K562 (cell line): ENCODE measurements around the gene EPOP. TPM values are rescaled to one million over a fixed set of nuclear protein-coding genes. Genes with fewer than 3 reads are reported as not detected.

ENCODE experiments used
- ARID4B ChIP-seq: sonication (generic); formaldehyde crosslinking; IDR thresholded peaks from 2 replicates; pipeline ENCODE4 v1.8.0; 2022; ENCODE audit warnings: mild to moderate bottlenecking, missing genetic modification reagents
- BRCA1 ChIP-seq, 2 experiments: fragments of 450-650 bp in 1 of 2; sonication (generic) in 1 of 2; formaldehyde crosslinking in 1 of 2; IDR thresholded peaks; 2 replicates each; pipeline versions ENCODE4 v1.5.0 to v1.6.1; 2017 to 2020; ENCODE audit warnings: mild to moderate bottlenecking in 1 of 2, missing genetic modification reagents in 1 of 2
- CTBP1 ChIP-seq: fragments of 450-650 bp; IDR thresholded peaks from 2 replicates; pipeline ENCODE4 v1.6.1; 2016; ENCODE audit warnings: borderline replicate concordance
- E2F4 ChIP-seq: sonication (generic); formaldehyde crosslinking; IDR thresholded peaks from 2 replicates; pipeline ENCODE4 v1.8.0; 2022; ENCODE audit warnings: mild to moderate bottlenecking, low read depth, missing genetic modification reagents
- ESRRA ChIP-seq: fragments of 450-650 bp; IDR thresholded peaks from 2 replicates; pipeline ENCODE4 v1.6.1; 2014; ENCODE audit warnings: low read depth, mild to moderate bottlenecking, moderate library complexity, borderline replicate concordance
- ETV1 ChIP-seq: fragments of 450-650 bp; conservative IDR thresholded peaks from 2 replicates; pipeline ENCODE4 v1.6.1; 2016; ENCODE audit warnings: missing genetic modification characterization, control low read depth, low read depth, missing compliant biosample characterization
- HNRNPL ChIP-seq: fragments of 200-400 bp; formaldehyde crosslinking; IDR thresholded peaks from 2 replicates; pipeline ENCODE4 v1.6.1; 2017; ENCODE audit warnings: low read depth, mild to moderate bottlenecking, low read length
- HNRNPUL1 ChIP-seq: fragments of 200-400 bp; formaldehyde crosslinking; IDR thresholded peaks from 2 replicates; pipeline ENCODE4 v1.6.1; 2017; ENCODE audit warnings: low read length
- MTA3 ChIP-seq: fragments of 450-650 bp; formaldehyde crosslinking; IDR thresholded peaks from 2 replicates; pipeline ENCODE4 v1.6.1; 2017; ENCODE audit warnings: mild to moderate bottlenecking, borderline replicate concordance
- MYC ChIP-seq, 2 experiments: fragments of 250-450 bp in 1 of 2; sonication (Bioruptor Pico) in 1 of 2; IDR thresholded peaks; 2 replicates each; pipeline versions ENCODE4 v1.5.1 to v1.6.1; 2012 to 2021; ENCODE audit warnings: low read depth in 2 of 2, borderline replicate concordance in 1 of 2, improper control_type of control experiment in 1 of 2, low read length in 1 of 2, mild to moderate bottlenecking in 1 of 2, moderate library complexity in 1 of 2
- PREB ChIP-seq: sonication (generic); formaldehyde crosslinking; IDR thresholded peaks from 2 replicates; pipeline ENCODE4 v1.8.1; 2023; ENCODE audit warnings: mild to moderate bottlenecking, missing genetic modification reagents
- SIN3A ChIP-seq, 2 experiments: fragments of 150-350 bp in 1 of 2; IDR thresholded peaks; 2 replicates each; pipeline ENCODE4 v1.6.1; 2011 to 2016; ENCODE audit warnings: borderline replicate concordance in 2 of 2, low read depth in 2 of 2, low read length in 2 of 2, mild to moderate bottlenecking in 2 of 2, moderate library complexity in 2 of 2; ENCODE audit not compliant: control insufficient read depth in 1 of 2
- SIN3B ChIP-seq: fragments of 450-650 bp; IDR thresholded peaks from 2 replicates; pipeline ENCODE4 v1.6.1; 2017; ENCODE audit warnings: low read depth, mild to moderate bottlenecking, moderate library complexity
- TAF1 ChIP-seq: IDR thresholded peaks from 2 replicates; pipeline ENCODE4 v1.6.1; 2011; ENCODE audit warnings: mild to moderate bottlenecking, low read length, moderate library complexity; ENCODE audit not compliant: insufficient read depth, control insufficient read depth, severe bottlenecking; ENCODE audit errors: extremely low read depth
- TFAP4 ChIP-seq: sonication (generic); formaldehyde crosslinking; IDR thresholded peaks from 2 replicates; pipeline ENCODE4 v1.8.0; 2022; ENCODE audit warnings: missing genetic modification reagents, mild to moderate bottlenecking, moderate library complexity, borderline replicate concordance
- ZNF12 ChIP-seq: sonication (generic); formaldehyde crosslinking; IDR thresholded peaks from 2 replicates; pipeline ENCODE4 v1.4.0; 2020; ENCODE audit warnings: mild to moderate bottlenecking, missing genetic modification reagents
- ZNF121 ChIP-seq: sonication (generic); formaldehyde crosslinking; conservative IDR thresholded peaks from 2 replicates; pipeline ENCODE4 v1.8.0; 2022; ENCODE audit warnings: missing genetic modification reagents
- ZNF324 ChIP-seq: fragments of 250-450 bp; sonication (Bioruptor Pico); IDR thresholded peaks from 2 replicates; pipeline ENCODE4 v1.4.0; 2020; ENCODE audit warnings: mild to moderate bottlenecking
- polyA plus RNA-seq, 8 experiments: library from polyadenylated mRNA; depleted of rRNA in 4 of 8; stranded (reverse) in 5 of 8; unstranded in 3 of 8; fragments of >200 nt; fragmentation: Nextera tagmentation in 2 of 8; fragmentation: Illumina TruSeq in 1 of 8; extraction: Ambion mirVana in 2 of 8; extraction: Trizol in 1 of 8; gene quantifications; 2 replicates each; pipeline versions ENCODE4 v1.2.1 to v1.2.3, GENCODE V29; 2011 to 2014; ENCODE audit warnings: inconsistent platforms in 1 of 8, missing spikeins in 1 of 8
- total RNA-seq, 7 experiments: library from RNA; depleted of rRNA in 6 of 7; stranded (reverse); fragments of >200 nt in 6 of 7; fragmentation: Illumina TruSeq in 2 of 7; extraction: Trizol in 2 of 7; gene quantifications; 2 replicates each; pipeline versions ENCODE4 v1.2.1 to v1.2.3, GENCODE V29; 2011 to 2021; ENCODE audit warnings: low replicate concordance in 1 of 7

EPOP gene
- total and polyA plus RNA-seq, 9 of the 15 experiments (the other 6 are each of a cell fraction or from before 2014, with no cell fraction given): 0.41 to 10.6 (median 4.6) TPM

- TF ChIP-seq E2F4: peak; percentile 78
- TF ChIP-seq SIN3A (IDR thresholded peaks at IDR 0.05; ENCODE audit: borderline replicate concordance in 2 of 2, control insufficient read depth in 1 of 2, low read depth in 2 of 2, low read length in 2 of 2): 0 out of 4 replicates have a peak, but pooled peaks of 1 of the 2 experiments have one; percentile 5
- TF ChIP-seq MTA3: 0 out of 2 replicates have a peak, but pooled peaks have one; percentile 40
- TF ChIP-seq ZNF324 (CRISPR knock-in tag): no peak
- peak; percentile 68 for TF ChIP-seq TAF1
- TF ChIP-seq CTBP1: peak; percentile 67
- 0 out of 2 replicates have a peak, but pooled peaks have one; percentile 38 for TF ChIP-seq ARID4B (CRISPR knock-in tag)
- TF ChIP-seq SIN3B: peak; percentile 25; the same call in 1 of the 2 replicates
- TF ChIP-seq PREB (CRISPR knock-in tag): no peak
- no peak for TF ChIP-seq MYC (IDR thresholded peaks at IDR 0.05; ENCODE audit: low read depth, low read length)
- TF ChIP-seq MYC (CRISPR knock-in tag; IDR thresholded peaks at IDR 0.05; ENCODE audit: borderline replicate concordance, low read depth): peak; percentile 60; the same call in 1 of the 2 replicates
- no peak for TF ChIP-seq ZNF12 (CRISPR knock-in tag)
- peak; percentile 34 for TF ChIP-seq ETV1 (tag)
- TF ChIP-seq BRCA1 (IDR thresholded peaks at IDR 0.05): no peak
- no peak for TF ChIP-seq BRCA1 (CRISPR knock-in tag; IDR thresholded peaks at IDR 0.05)
- TF ChIP-seq HNRNPUL1: no peak
- TF ChIP-seq HNRNPL: peak; percentile 82; the same call in 1 of the 2 replicates
- peak; percentile 76; the same call in 1 of the 2 replicates for TF ChIP-seq ESRRA
- peak; percentile 9; the same call in 1 of the 2 replicates for TF ChIP-seq TFAP4 (CRISPR knock-in tag)
- no peak for TF ChIP-seq ZNF121 (CRISPR knock-in tag)
These were observed 27.6 kb upstream of the EPOP start (continued) for GRCh38 chr17:38702166-38702915.
